Fibroblast of upper back skin (primary cell): Measurements from ENCODE around the gene RBM18.

ENCODE experiments used
- DNase-seq: peaks from one replicate; pipeline ENCODE4 v3.0.0-alpha.2; 2013

The RBM18 gene

DNA sequence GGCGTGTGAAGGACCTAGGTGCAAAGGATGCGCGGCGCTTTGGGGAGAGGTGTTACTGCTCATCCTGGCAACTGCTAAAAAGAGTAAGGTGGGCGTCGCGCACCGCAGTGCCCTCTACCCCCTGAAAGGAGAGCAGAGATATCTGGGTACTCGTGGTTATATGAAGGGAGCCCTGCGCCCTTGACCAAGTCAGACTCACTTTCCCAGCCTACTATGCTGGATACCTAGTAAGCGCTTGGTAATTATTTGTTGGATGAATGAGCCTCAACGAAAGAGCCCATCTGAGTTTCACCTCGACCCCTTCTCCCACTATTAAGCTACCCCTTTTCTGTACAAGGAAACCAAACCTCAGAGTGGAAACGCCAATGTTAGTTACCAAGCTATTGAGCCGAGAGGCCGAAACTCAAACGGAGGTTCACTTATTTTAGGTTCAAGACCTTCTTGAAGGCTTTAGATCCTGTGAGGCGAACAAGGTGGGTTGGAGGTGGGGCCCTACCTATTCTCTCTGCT lies 43.9 kb downstream of the RBM18 start:
- no peak for DNase-seq

DNA sequence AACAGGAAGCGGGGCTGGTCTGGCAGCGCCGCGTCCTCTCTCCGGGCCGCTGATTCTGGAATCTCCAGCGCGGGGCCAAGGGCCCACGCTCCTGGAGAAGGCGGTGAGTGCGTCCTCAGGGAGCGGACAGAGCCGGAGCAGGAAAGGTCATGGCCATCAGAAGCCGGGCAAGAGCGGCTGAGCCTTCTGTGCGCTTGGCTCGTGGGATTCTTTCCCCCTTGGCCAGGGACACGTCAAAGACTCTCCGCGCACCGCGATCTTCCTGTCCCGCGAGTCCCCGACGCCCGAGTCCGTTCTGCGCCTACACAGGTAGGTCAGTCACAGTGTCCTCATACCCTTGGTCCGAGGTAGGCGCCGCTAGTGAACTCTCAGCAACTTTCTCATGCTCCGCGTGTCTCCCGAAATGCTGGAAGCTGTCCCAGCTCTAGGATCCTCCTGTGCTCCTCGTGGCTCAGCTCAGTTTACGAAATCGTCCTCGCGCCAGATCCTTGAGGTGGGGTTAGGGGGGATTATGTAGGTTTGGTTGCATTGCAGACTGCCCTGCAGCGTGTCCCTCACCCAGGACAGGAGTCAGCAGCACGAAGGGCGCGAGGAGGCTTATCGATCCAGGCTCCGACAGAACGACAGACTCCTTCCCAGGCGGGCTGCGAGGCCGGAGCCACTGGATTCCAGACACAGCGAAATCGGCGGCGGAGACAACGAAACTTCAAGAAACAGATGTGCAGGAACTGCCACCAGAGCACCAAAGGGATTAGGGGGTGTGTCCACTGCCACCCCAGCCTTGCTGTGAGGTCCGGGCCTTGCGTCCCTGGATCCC lies 44.6 kb downstream of the RBM18 start:
- peak; percentile 16 for DNase-seq

DNA sequence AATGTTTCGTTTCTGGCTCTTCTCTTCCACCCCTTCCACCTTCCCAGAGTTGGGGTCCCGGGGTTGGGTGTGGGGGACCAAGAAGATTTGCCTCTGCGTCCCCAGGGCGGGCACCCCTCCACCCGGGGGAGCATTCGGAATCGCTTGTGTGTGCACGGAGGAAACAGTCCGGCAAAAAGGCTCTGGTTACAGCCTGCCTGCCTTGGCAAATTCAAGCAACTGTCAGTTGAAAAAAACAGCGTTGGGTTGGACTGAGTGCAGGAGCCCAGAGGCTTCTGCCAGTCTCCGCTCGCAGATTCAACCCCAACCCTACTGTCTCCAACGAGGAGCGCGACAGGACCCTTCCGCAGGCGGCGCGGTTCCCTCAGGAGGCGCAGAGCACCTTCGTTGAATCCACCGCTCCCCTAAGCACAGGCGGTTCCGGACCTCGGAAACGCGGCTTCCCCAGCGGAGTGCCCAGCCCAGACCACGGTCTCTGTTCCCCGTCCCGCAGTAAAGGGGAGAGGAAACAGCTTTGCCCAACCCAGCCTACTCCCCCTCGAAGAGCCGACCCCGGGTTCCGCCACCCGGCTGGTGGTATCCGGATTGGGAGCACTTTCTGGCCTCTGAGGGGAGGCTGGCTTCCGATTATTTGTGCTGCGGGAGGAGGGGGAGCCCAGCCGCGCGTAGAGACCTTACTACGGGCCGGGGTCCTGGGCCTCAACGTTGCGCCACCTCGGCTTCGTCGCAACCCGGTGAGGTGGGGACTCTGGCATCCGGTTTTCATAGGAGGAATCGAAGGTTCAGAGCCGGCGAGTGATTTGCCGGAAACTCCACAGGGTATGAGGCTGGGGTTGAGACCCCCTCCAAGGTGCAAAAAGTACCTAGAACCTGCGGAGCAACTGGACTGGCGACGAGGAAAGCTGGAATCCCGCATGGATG lies 45.4 kb downstream of the RBM18 start:
- DNase-seq: no peak

DNA sequence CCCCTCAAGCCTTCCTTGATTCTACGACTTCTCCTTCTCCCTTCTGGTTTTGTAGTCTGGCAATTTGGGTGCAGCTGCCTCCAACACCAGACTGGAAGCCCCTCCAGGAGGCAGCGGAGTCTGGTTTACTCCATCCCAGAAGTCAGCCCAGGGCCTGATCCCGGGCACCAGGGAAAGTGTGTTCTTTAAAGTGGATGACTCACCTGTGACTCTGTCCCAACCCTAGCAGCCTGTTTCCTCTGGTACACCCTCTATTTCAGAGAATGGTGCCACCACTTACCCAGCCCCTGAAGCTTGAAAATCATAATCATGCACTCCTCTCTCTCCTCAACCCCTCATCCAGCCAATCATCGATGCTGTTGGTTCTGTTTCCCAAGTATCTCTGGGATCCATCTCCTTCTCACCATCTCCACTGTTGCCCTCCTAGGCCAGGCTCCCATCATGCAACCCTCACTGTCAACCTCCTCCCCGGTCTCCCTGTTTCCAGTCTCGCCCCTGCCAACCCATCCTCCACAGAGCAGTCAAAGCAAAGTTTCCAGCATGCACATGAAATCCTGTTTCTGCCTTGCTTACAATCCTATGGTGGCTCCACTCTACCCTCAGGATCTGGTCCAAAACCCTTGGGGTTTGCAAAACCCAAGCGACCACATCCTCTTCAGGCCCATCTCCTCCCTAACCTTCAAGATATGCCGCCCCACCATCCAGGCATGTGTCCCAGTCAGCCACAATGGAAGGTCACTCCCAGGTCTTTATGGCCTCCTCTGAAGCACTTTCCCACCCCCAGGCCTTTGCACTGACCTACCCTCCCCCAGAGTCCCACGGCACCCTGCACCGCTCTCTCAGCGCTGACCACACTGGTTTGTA lies 46.3 kb downstream of the RBM18 start:
- no peak for DNase-seq

DNA sequence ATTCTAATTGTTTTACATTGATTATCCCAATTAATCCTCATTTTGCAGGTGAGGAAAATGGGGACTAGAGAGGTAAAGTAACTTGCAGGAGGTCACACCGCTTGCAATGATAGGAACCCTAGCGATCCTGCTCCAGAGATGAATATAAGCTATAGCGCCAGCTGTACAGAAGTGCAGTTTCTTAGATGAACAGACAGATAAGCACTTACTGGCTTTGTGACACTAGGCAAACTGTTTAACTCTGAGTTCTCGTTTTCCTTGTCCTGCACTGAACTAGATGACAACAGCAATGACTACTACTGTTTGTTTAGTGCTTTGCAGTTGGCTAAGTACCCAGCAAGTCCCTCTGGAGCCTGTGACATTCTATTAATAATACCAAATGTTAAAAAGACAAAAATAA lies 47.0 kb downstream of the RBM18 start:
- DNase-seq: no peak

DNA sequence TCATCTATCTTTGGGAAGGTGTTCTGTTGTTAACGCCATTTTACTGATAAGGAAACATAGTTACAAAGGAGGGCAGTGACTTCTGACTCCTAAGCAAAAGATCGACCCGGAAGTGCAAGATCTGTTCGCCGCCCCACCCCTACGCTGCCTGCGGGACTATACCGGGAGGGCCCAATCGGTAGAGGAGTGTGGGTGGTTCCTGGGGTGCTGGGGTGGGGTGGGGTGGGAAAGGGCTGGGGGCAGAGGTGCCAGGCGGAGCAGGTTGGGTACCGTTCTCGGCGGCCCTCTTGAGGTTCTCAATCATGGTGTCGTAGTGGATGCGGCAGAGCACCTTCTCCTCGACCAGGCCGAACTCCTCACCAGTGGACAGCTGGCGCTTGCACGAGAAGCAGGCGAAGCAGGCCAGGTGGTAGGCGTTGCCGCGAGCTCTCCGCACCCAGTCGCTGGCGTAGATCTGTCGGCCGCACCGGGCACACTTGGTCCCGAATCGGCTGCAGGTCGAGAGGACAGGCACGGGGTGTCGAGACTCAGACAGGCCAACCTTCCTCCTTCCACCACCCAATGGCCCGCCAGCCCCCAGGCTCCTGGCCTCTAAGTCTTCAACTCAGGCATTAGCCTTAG lies 47.7 kb downstream of the RBM18 start:
- no peak for DNase-seq

DNA sequence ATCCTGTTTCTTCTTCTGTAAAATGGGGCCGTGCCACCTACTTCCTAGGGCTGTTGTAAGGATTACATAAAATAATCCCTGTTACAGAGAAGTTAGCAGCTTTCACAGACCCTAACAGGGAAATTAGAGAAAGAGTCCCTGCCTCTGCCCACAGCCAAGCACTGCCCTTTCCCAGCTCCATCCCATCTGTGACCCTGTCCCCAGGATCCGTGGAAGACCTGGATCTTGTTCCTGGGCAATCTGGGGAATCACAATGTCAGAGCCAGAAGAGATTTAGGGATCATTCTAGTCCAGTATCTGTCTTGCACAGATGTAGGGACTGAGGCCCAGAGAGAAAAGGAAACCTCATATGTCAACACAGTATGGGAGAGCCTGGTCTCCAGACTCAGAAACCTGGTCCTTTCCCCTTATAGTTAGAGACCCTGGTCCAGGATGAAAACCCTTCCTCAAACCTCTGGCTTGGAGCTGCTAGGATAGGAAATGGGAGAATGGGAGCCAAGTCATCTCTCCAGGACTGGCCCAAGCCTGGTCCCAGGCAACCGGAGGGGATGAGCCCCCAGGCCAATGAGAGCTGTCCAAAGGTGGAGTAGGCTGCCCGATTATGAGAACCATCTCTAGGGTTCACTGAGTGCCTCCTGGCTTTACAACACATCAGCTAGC lies 48.4 kb downstream of the RBM18 start:
- DNase-seq: no peak

DNA sequence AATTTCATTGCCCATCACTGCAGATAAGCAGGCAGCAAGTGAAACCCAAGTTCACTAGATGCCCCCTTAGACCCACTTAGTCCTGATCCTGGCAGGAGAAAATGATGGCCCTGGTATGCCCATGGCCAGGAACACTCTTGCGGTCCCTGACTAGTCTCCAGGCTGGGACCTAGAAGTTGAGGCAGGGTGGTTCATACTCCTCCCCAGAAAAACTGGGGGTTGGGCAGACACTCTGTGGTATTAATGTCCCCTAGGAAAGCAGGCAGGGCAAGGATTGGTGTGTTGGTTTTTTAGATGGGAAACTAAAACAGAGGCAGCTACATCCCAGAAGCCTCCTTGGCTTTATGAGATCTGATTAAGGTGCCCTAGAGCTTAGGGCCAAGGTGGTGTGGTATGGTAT lies 49.0 kb downstream of the RBM18 start:
- no peak for DNase-seq

DNA sequence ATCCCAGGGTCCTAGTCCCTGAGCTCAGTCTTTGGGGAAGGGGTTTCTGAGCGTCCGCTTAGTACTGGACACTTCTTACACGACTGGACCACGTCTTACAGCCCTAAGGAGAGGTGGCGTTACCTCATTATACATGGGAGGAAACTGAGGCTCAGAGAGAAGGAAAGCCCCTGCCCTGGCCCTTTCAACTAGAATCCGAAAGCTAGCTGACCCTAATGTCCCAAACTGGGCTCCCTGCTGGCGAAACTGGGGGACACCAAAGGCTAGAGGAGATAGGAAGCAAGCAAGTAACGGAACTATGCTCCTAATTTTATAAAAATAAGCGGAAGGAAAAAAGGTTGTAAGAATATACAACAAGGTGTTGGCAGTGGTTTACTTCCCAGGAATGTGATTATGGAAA lies 50.1 kb downstream of the RBM18 start:
- no peak for DNase-seq

DNA sequence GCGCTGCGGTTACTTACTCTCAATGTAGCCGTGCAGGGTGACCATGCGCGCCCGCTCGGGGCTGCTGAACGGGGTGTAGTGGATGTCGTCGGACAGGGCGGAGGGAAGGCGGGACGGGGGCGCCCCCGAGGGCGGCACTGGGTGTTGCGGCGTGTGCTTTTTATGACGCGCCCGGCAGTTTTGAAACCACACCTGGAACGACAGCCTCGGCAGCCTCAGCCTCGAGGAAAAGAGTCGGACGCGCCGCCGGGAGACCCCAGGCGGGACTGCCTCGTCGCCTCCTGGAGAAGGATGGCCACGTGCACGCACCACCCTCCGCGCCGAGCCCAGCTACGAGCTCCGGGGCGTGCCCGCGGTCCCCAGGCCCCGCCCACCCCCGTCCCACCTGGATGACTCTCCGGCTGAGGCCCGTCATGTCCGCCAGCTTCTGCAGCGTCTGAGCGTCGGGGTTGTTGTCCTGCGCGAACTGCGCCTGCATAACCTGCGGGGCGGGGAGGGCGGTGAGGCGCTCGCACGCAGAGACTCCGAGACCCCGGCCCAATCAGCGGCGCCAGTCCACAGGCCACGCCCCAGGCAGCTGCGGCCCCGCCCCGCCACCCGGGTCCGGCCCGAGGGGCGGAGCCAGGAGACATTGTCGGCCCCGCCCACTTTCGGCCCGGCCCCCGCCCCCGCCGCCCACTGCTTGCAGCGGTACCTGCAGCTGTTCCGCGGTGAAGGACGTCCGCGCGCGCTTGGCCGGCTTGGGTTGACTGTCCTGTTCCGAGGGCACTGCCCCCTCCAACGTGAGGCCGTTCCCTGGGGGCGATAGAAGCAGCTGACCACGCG lies 50.8 kb downstream of the RBM18 start:
- DNase-seq: no peak

DNA sequence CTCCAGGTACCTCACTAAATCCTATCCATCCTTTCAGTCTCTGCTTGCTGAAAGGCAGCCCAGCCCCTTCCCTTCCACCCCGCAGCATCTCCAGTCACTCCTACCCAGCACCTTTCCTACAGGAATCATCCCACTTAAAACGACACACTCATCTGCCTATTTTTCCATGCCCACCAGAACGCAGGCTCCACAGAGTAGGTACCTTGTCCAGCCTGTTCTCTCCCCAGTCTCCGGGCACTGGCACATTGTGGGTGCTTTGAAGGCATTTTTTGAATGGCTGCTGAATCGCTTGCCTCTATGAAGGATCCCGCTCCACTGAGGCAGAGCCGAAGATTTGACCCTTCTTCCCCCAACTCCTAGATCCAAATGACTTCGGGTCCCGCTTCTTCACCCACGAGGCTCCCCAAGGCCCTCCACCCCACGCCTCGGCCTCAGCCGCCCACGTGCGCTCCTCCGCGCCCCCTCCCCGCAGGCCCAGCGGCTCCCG lies 51.5 kb downstream of the RBM18 start:
- DNase-seq: no peak

DNA sequence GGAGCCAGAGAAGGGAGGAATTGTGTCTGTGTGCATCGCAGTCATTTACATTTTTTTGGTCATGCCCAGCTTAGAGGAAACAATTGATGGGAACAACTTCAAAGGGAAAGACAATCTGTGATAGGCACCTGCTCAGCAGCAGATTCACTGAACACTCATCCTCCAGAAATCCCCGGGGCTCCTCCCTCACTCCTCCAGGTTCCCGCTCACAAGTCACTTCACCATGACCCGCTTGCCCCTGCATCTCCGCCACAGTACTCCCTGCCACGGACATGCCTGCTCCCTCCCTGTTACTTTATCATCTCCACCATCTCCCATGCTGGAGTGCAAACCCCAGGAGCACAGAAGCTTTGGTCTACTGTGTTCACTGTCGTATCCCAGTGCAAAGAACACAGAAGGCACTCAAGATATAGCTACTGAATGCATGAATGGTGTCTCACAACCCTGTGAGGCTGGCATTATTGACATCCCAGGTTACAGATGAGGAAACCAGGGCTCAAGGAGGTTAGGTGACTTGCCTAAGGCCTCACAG lies 52.1 kb downstream of the RBM18 start:
- no peak for DNase-seq

DNA sequence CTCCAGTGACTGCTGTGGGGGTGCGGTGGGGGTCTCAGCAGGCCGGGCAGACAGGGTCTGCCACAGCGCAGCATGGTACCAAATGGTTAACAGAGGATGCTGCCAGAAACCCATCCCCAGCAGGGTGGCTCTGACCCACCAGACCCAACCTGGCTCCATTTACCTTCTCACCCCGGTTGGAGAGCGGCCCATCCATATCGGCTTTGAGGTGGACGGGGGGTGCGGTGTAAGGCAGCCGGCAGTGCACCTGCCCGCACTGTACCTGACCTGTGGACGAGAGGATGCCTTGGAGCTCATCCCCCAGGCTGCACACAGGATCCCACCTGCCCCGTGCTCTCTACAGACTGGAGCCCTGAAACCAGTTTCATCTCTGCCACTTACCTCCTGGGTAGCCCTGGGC lies 55.2 kb downstream of the RBM18 start:
- no peak for DNase-seq

DNA sequence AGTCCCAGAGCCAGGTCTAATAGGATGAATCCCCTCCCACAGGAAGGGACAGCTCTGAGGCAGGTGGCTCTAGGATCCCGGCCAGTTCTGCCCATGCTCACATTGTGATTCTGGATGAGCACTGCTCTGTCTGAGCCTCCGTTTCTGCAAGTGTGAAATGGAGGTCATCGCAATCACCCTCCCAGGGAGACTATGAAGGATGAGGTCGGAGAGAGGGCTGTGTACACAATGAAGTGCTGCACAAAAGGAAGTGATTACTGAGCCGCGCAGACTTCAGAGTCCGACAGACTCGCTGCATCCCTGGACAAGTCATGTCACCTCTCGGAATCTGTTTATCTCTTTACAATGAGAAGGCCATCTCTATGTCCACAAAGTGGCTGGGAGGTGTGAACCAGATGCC lies 57.5 kb downstream of the RBM18 start:
- DNase-seq: no peak

DNA sequence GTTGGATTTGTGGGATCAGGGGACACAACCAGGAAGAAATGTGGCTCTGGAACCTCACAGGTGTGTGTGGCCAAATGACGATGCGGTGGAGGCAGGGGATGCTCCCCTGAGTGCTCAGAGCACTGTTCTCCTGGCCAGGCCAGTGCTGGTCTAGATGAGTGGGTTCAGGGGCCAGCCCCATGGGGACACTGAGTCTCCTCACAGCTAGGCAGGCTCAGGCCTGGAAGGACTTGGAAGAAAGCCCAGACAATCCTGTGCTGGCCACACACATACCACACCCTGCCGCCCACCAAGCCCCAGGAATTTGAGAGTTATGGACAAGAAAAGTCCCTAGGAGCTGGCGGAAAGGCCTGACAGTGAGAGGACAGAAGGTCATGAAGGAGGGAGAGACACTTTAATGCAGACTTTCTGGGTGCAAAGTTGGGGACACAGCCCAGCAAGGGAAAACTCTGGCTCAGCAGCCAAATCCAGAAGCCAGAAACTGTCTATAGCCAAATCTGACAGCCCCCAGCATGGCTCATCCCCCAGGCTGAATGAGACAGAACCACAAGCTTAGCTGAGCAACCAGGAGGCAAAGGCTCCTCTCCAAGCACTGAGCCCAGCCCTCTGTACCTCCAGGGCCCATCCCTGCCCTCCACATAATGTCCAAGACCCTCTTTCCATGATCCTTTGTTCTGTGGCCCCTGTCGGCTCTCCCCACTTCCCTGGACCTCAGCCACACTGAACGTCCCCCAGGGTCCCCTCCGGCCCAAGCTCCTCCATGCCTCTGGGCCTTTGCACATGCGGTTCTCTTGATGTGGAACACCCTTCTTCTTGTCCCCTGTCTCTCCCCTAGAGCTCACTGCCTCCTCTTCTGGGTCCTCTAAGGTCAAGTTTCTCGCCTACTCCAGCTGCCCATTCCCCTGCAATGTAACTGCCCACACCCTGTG lies 58.3 kb downstream of the RBM18 start:
- peak; percentile 88 for DNase-seq

DNA sequence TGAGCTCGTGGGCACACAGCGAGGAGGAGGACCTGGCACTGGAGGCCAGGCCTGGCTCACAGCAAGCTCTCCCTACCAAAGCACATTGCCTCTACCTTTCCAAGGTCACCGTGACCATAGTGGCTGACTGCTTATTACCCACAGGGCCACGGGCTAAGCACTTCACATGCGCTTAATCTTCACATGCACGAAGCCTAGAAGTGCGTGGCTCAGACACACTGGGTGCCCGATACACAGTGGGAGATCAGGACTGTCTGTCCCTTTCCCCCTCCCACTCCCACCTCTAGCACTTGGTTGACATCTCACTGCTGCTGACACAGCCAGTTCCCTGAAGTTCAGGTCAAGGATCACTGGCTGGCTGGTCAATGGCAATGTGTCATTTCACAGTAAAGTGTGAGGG lies 59.5 kb downstream of the RBM18 start:
- no peak for DNase-seq

DNA sequence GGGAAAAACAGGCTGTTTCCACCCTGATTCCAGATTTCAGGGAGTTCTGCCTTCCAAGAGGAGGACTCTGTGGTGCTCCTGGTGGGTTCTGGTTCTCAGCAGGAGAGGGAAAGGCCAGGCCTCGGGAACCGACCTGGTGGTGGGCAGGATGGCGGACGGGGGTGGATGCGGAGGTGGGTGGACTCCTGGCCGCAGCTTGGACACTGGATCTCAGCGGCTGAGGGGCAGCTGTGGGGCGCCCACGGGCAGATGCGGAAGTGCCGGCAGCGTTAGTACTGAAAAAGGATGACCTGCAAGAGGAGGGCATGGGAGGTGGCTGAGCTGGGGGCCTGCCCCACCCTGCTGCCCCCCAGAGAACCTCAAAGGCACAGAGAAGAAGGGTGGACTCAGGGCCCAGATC lies 60.1 kb downstream of the RBM18 start:
- no peak for DNase-seq

DNA sequence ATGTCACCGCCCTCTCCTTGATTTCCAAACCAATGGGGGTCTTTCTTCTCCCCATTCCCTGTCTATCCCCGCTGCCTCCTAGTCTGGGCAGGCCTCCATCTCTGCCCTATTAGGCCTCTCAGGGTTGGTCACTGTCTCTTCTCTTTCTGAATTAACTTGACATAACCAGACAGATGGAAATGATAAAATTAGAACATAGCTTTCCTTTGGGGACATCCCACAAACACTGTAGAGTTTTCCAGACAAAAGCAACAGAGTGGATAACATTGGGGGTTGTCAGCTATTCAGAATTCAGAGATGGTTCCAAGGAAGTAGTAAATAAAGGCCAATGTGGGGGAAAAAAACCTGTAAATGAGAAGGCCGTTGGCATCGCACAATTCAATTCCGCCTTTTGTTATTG lies 60.6 kb downstream of the RBM18 start:
- DNase-seq: no peak

DNA sequence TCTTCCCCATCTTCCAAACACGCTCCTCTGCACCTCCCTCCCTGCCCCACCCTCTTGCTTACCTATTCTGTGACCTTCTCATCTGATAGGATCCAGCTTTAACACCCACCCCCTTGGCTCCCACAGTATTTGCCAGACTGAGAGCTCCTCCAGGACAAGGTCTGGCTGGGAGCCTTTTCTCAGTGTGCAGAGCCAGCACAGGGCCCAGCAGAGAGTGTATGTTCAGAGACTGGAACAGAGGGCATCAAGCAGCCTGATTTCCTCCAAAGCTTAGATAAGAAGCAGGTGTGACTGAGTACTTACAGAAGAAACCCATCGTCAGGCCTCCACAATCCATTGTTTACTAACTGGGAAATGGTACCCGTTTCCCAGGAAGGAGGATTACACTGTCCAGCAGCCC lies 62.5 kb downstream of the RBM18 start:
- DNase-seq: no peak
